K562 (cell line): ENCODE data around the gene RNU6-1. TPM values are rescaled to one million over a fixed set of nuclear protein-coding genes. Genes with fewer than 3 reads are reported as not detected.

Experiments
- BDP1 ChIP-seq: IDR thresholded peaks from 3 replicates; pipeline ENCODE4 v1.6.1; 2011; ENCODE audit not compliant: insufficient read length, insufficient read depth
- BRCA1 ChIP-seq, 2 experiments: fragments of 450-650 bp in 1 of 2; sonication (generic) in 1 of 2; formaldehyde crosslinking in 1 of 2; IDR thresholded peaks; 2 replicates each; pipeline versions ENCODE4 v1.5.0 to v1.6.1; 2017 to 2020; ENCODE audit warnings: mild to moderate bottlenecking in 1 of 2, missing genetic modification reagents in 1 of 2
- CBX2 ChIP-seq: fragments of 200-600 bp; sonication (generic); IDR thresholded peaks from one replicate; pipeline ENCODE4 v1.6.1; 2012; ENCODE audit warnings: mild to moderate bottlenecking, low read length, inconsistent platforms; ENCODE audit not compliant: insufficient read depth, poor library complexity, severe bottlenecking
- DEAF1 ChIP-seq: fragments of 450-650 bp; formaldehyde crosslinking; IDR thresholded peaks from 2 replicates; pipeline ENCODE4 v1.4.0; 2020; ENCODE audit warnings: mild to moderate bottlenecking, moderate library complexity
- ELF1 ChIP-seq: fragments of 200-800 bp; sonication (Bioruptor generic); IDR thresholded peaks from 2 replicates; pipeline ENCODE4 v1.6.1; 2016; ENCODE audit warnings: missing genetic modification characterization, missing compliant biosample characterization
- ESRRB ChIP-seq: fragments of 250-450 bp; sonication (Bioruptor Pico); IDR thresholded peaks from 2 replicates; pipeline ENCODE4 v1.5.0; 2020; ENCODE audit warnings: mild to moderate bottlenecking, moderate library complexity, borderline replicate concordance
- FOXJ2 ChIP-seq: fragments of 200-800 bp; sonication (Bioruptor generic); IDR thresholded peaks from 2 replicates; pipeline ENCODE4 v1.6.1; 2016; ENCODE audit warnings: missing genetic modification characterization, missing compliant biosample characterization
- HIVEP1 ChIP-seq: fragments of 250-450 bp; sonication (Bioruptor Pico); IDR thresholded peaks from 2 replicates; pipeline ENCODE4 v1.4.0; 2020; ENCODE audit warnings: mild to moderate bottlenecking
- MXI1 ChIP-seq: IDR thresholded peaks from 2 replicates; pipeline ENCODE4 v1.6.1; 2011; ENCODE audit warnings: low read depth, mild to moderate bottlenecking, improper control_type of control experiment, low read length
- PHF21A ChIP-seq: fragments of 450-650 bp; IDR thresholded peaks from 2 replicates; pipeline ENCODE4 v1.6.1; 2017; ENCODE audit warnings: low read depth, borderline replicate concordance
- POLR2B ChIP-seq: fragments of 450-650 bp; IDR thresholded peaks from 2 replicates; pipeline ENCODE4 v1.6.1; 2018; ENCODE audit warnings: low read depth; ENCODE audit not compliant: partially characterized antibody
- POLR2H ChIP-seq: IDR thresholded peaks from 2 replicates; pipeline ENCODE4 v1.6.1; 2016; ENCODE audit warnings: missing genetic modification characterization, low read depth, mild to moderate bottlenecking, control low read depth, missing compliant biosample characterization, moderate library complexity
- PTBP1 ChIP-seq: fragments of 200-400 bp; formaldehyde crosslinking; IDR thresholded peaks from 2 replicates; pipeline ENCODE4 v1.6.1; 2017; ENCODE audit warnings: low read depth, low read length
- PTTG1 ChIP-seq: fragments of 450-650 bp; IDR thresholded peaks from 2 replicates; pipeline ENCODE4 v1.6.1; 2016; ENCODE audit warnings: low read depth, mild to moderate bottlenecking, missing genetic modification characterization, missing compliant biosample characterization
- RBM22 ChIP-seq: fragments of 200-400 bp; formaldehyde crosslinking; IDR thresholded peaks from 2 replicates; pipeline ENCODE4 v1.6.1; 2018; ENCODE audit warnings: low read length, low read depth; ENCODE audit not compliant: poor library complexity, severe bottlenecking
- SMC3 ChIP-seq: conservative IDR thresholded peaks from 2 replicates; pipeline ENCODE4 v1.6.1; 2011; ENCODE audit warnings: low read depth, low read length, improper control_type of control experiment; ENCODE audit not compliant: insufficient read depth
- TGIF2 ChIP-seq: sonication (generic); formaldehyde crosslinking; IDR thresholded peaks from 2 replicates; pipeline ENCODE4 v1.8.1; 2022; ENCODE audit warnings: mild to moderate bottlenecking, missing genetic modification reagents, moderate library complexity
- YBX1 ChIP-seq: fragments of 450-650 bp; IDR thresholded peaks from 2 replicates; pipeline ENCODE4 v1.7.1; 2016; ENCODE audit warnings: mild to moderate bottlenecking
- YY1 ChIP-seq, 3 experiments: IDR thresholded peaks; 2 replicates each; pipeline ENCODE4 v1.6.1; 2011; ENCODE audit warnings: low read length in 2 of 3, mild to moderate bottlenecking in 2 of 3, moderate library complexity in 2 of 3, borderline replicate concordance in 1 of 3, control low read depth in 1 of 3, low read depth in 1 of 3; ENCODE audit not compliant: insufficient read depth in 3 of 3, insufficient replicate concordance in 2 of 3, control insufficient read depth in 1 of 3, insufficient read length in 1 of 3; ENCODE audit errors: extremely low read depth in 1 of 3
- ZC3H8 ChIP-seq: fragments of 450-650 bp; IDR thresholded peaks from 2 replicates; pipeline ENCODE4 v1.6.1; 2017
- ZNF280A ChIP-seq: fragments of 450-650 bp; IDR thresholded peaks from 2 replicates; pipeline ENCODE4 v1.6.1; 2018; ENCODE audit warnings: mild to moderate bottlenecking, low read depth; ENCODE audit not compliant: partially characterized antibody
- ZNF445 ChIP-seq: fragments of 250-450 bp; sonication (Bioruptor Pico); IDR thresholded peaks from 2 replicates; pipeline ENCODE4 v1.4.0; 2020; ENCODE audit warnings: low read depth, mild to moderate bottlenecking, moderate library complexity
- ZNF764 ChIP-seq: fragments of 250-450 bp; sonication (Bioruptor Pico); IDR thresholded peaks from 2 replicates; pipeline ENCODE4 v1.4.0; 2020; ENCODE audit warnings: low read depth, mild to moderate bottlenecking, moderate library complexity
- ZNF766 ChIP-seq: fragments of 200-800 bp; sonication (Bioruptor generic); conservative IDR thresholded peaks from 2 replicates; pipeline ENCODE4 v1.6.1; 2016; ENCODE audit warnings: missing genetic modification characterization, missing compliant biosample characterization
- ZNF830 ChIP-seq: fragments of 250-450 bp; sonication (Bioruptor Pico); IDR thresholded peaks from 2 replicates; pipeline ENCODE4 v1.5.0; 2021; ENCODE audit warnings: mild to moderate bottlenecking
- polyA plus RNA-seq, 8 experiments: library from polyadenylated mRNA; depleted of rRNA in 4 of 8; stranded (reverse) in 5 of 8; unstranded in 3 of 8; fragments of >200 nt; fragmentation: Nextera tagmentation in 2 of 8; fragmentation: Illumina TruSeq in 1 of 8; extraction: Ambion mirVana in 2 of 8; extraction: Trizol in 1 of 8; gene quantifications; 2 replicates each; pipeline versions ENCODE4 v1.2.1 to v1.2.3, GENCODE V29; 2011 to 2014; ENCODE audit warnings: inconsistent platforms in 1 of 8, missing spikeins in 1 of 8
- total RNA-seq, 7 experiments: library from RNA; depleted of rRNA in 6 of 7; stranded (reverse); fragments of >200 nt in 6 of 7; fragmentation: Illumina TruSeq in 2 of 7; extraction: Trizol in 2 of 7; gene quantifications; 2 replicates each; pipeline versions ENCODE4 v1.2.1 to v1.2.3, GENCODE V29; 2011 to 2021; ENCODE audit warnings: low replicate concordance in 1 of 7

Gene RNU6-1
- total and polyA plus RNA-seq, 9 of the 15 experiments (the other 6 are each of a cell fraction or from before 2014, with no cell fraction given): not detected

GRCh38 chr15:67884514-67885174 is 44.8 kb upstream of the RNU6-1 start (continued):
- TF ChIP-seq TGIF2 (CRISPR knock-in tag) (no peak), ZNF830 (CRISPR knock-in tag) (no peak), DEAF1 (CRISPR knock-in tag) (no peak), PHF21A (no peak), YBX1 (no peak), POLR2B (no peak), PTBP1 (no peak), POLR2H (tag) (peak; percentile 44; the same call in 1 of the 2 replicates), ESRRB (CRISPR knock-in tag) (no peak), ZC3H8 (no peak), ZNF280A (no peak), MXI1 (no peak), HIVEP1 (CRISPR knock-in tag) (no peak), PTTG1 (tag) (no peak), RBM22 (no peak), ZNF764 (CRISPR knock-in tag) (no peak), CBX2 (no peak), BRCA1 (IDR thresholded peaks at IDR 0.05) (no peak), BRCA1 (CRISPR knock-in tag; IDR thresholded peaks at IDR 0.05) (no peak), SMC3 (no peak), ZNF445 (CRISPR knock-in tag) (no peak), BDP1 (no peak), FOXJ2 (tag) (peak; percentile 74; the same call in 1 of the 2 replicates), ZNF766 (no peak), YY1 (IDR thresholded peaks at IDR 0.05; ENCODE audit: borderline replicate concordance in 1 of 3, control insufficient read depth in 1 of 3, extremely low read depth in 1 of 3, insufficient read depth in 3 of 3, insufficient read length in 1 of 3, insufficient replicate concordance in 2 of 3, low read depth in 1 of 3, low read length in 2 of 3) (peak in 1 of 3 experiments; percentile 9), ELF1 (tag) (no peak)
